Measurements from ENCODE around the gene FAM124B.

The FAM124B gene

DNA sequence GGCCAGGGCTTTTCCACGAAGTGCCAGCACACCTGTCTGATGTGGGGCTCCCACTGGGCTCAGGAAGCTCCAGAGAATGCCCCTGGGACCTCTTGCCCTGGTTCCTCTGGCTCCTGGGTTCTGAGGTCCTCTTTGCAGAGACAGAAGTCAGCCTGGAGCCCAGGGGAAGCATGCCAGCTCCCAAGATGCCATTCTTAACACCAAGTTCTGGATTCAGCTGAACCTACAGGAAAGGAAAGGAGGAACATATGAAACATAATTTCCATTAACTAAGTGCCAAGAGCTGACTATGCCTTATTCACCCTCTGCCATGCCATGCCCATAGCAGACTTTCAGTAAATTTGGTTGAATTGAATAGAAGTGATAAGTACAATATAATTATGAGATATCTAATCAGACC lies 21.9 kb downstream of the FAM124B start:
- no peak for DNase-seq

DNA sequence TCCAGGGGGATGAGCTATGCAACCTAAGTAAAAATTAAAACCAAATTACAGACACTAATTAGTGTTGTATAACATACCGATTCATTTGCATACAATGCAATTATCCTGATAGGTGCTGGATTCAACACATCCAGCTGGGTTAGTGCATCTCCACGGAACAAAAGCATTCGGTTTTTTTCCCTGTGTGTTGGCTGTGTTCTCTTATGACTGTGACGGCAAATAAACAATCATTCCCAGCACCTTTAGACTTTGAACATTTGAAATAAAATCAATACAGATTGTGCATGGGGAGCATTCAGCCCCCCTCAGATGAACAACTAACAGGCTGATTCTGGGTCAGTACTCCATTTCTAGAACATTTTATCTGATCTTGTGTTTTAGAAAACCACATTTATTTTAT lies 22.7 kb downstream of the FAM124B start:
- no peak for DNase-seq

DNA sequence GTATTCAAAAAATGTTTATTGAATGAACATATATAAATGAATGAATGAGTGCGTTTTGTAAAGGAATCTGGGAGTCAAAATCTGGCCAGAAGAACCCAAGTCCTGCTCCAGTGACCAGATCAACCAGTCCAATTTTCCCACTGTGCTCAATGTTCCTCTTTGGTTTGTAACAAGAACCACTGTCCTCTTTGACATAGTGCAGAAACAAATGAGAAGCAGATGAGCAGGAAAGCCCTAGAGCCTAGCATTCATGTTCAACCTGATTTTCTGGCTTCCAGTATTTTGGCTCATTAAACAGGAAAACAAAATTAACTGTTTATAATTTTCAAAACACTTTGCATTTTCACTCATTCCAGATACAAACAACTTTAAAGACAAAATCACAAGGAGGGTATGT lies 23.2 kb downstream of the FAM124B start:
- DNase-seq, result no peak

DNA sequence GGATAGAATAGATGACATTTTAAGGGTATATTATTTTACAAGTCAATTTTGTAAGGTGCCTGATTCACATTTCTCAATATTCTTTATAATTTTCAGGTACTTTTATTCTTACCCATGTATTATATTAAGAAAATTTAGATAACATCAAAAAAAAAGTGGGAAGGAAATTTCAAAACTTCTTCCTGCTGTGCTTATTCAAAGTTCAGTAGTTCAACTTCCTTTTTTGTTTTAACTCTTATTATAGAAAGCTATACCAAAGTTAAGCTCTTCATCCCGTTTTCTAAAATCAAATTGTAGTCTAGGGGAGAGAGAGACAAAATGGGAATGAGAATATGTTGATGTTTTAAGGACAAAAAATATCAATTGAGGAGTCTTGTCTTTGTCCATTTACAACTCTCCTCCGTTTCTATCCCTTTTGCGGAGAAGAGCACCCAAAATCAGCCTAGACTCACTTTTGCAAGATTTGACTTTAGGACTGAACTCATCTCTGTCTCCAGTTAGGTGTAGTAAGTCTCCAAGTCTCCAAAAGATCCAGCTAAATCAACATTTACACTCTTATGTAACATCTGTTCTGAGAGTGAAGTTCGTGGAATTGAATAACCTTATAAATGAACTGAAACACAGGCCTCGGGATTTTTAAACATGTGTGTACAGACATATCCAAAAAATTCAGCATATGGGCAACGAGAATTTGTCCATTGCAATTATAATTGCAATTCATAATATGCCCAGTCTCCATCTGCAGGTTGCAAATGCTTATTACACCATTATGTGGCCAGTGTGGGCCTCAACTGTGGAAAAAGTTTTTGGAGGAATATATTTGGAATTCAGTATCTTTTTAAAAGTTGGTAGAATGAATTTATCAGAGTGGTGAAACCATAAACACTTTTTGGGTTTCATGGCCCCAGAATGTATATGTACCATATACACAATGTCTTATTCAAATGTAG lies 23.9 kb downstream of the FAM124B start:
- DNase-seq, result no peak

DNA sequence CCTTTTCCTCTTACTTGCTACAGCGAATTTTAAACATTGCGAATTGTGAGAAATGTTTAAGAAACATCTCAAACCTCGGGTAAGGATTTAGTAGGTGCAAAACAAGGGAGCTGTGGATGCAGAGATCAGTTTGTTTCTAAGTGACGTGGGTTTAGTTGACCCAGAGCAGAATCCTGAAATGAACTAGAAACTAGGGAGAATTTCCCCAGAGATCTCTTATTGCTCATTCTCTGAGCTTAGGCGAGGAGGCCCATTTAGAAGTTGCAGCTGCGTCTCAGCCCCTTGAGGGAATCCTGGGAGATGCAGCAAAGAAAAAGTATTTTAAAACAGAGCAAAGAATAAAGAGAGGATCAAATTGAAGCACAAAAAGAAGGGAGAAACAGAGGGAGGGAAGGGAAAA lies 29.3 kb downstream of the FAM124B start:
- no peak for DNase-seq

DNA sequence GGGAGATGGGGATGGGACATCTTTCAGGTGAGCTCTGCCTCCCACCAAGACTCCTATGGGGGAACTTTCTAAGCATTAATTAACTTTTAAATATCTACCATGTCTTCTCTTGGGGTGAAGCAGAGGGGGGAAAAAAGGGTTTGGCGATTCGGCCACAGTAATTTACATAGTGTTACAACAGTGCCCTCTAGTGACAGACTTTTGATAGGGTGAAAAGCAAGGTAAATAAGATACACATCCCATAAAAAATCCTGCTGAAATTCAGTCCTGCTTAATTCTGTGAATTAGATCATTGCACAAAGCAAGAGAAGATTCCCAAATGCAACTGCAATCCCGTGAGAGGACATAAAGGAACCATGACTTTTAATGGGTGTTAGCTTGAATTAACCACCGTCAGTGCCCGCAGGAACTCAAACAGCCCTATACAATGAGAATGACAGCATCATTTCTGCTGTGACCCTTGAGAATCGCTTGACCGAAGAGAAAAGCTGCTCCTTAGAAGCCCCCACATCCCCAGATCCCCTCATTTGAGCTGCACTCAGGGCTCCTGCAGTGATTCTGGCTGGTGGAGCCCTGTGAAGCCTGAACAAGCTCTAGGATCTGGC lies 32.8 kb downstream of the FAM124B start:
- no peak for DNase-seq

DNA sequence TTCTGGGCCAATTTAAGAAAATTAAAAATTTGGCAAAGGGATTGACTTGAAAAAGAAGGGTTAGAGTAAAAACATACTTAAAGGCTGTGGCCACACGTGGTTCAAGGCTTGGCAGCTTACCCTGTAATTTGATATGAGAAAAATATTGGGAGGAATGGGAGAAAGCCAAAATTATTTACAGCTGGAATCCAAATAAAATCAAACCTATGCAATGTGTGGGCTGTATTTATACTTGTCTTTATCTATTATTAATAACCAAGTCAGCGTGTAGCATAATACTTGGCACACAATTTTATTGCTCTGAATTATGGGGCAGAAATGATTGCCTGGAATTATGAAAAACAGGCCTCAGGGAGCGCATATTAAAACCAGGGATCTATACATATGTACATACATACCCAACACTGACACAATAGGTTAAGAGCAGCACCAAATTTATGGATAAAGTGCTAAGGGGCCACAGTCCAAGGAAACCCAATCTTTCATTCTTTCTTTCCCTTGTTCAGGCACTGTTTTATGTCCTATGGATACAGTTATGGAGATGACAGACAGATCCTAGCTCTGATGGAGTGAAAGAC lies 35.6 kb downstream of the FAM124B start:
- DNase-seq, result no peak

DNA sequence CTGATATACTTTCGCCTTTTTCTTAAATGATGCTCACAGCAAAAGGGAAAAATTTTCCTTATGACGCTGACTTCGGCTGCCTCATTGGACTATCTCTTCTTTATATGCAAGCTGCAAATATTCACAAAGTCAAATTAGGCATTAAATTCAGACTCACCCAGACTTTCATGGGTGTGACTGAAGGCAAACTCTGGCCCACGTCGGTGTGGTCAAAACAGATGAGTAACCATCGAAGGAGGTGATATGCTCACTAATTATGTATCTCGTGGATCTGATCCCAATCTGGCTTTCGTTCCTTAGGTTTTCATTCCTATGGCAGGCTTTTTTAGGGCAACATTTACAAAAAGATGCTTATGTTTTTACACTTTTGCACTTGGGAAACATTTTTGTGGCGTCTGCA lies 36.6 kb downstream of the FAM124B start:
- DNase-seq, result no peak

DNA sequence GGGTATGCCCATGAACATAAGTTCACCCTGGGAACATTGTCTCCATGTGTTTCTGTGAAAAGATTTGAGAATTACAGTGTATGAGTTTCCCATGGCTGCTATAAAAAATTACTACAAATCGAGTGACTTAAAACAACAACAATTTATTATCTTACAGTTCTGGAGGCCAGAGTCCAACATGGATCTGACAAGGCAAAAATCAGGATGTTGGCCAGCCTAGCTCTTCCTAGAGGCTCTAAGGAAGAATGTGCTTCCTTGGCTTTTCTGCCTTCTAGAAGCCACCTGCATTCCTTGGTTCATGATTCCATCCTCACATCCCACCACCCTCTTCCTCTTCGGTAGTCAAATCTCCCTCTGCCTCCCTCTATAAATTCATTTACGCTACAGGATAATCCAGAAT lies 38.6 kb downstream of the FAM124B start:
- DNase-seq, result no peak

DNA sequence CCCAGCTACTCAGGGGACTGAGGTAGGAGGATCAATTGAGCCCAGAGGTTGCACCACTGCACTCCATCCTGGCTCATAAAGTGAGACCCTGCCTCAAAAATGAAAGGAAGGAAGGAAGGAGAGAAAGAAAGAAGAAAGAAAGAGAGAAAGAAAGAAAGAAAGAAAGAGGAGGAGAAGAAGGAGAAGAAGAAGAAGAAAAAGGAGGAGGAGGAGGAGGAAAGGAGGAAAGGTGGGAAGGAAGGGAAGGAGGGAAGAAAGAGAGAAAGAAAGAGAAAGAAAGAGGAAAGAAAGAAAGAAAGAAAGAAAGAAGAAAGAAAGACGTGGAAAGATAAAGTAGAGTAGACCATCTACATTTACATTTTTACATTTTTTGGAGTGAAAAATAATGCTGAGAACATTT lies 39.8 kb downstream of the FAM124B start:
- no peak for DNase-seq

DNA sequence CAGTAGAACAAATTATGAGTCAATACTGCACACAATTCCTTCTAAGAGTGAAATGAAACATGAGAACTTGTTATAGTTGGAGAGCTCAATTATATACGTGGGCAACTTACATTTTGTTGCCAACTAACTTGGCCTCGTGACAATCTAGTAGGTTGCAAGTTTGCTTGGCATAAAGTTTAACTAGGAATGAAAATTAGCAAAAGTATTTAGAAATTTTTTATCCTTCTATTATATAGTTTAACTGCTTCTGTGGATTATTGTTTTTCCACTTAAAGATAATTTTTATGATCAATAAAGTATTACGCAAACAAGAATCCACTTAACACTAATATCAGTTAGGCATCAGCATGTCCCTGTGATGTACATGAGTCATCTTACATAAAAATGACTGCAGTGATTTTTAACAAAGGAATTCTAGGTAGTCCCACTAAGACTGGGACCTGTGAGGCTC lies 41.1 kb downstream of the FAM124B start:
- DNase-seq, result no peak

DNA sequence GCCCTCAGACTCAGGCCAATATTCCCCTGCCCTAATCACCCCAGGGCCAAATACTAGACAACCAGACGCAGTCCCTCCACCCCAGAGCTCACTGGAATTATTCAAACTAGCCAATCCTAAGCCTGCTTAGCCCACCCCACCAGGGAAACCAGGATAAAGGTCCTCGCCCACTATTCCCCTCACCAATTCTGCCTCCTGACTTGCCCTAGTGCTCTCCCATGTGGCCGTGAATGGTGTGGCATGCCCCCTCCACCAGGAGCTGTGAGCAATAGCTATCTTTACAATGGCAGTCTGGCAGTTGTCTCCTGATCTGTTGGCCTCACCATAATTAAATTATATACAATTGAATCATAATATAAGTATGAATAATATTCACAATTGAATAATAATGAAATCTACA lies 42.3 kb downstream of the FAM124B start:
- DNase-seq, result no peak

DNA sequence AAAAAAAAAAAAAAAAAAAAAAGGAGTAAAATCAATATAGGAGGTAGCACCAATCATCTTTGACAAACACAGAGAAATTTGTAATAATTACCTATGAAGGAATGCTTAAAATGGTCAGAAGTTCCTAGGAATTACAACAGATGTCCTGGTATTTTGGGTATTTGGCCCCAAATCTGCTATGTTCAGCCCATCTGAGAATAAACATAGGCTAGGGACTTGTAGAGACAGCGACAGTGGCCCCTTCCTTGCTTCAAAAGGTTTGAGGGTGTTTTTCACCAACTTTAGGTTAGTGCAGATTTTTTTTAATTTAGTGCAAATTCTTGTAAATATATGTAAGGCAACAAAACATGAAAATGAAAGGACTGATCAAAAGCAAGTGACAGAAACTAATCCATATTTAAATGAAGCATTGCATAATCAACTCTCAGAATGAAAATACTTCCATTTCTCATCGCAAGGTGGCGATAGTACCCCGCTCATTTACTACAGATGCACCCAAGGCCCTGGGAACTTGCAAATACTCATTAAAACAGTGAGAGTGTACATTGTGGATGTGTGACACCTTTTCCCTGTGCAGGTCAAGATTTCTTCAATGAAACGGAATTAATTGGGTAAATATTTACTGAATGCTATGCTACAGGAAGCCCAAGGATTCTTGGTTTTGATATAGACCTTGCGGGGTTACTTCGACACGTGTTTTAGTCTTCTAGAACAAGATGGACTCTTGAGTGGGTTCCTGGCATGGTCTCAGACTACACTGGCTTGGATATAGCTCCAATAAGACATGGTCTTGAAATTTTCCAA lies 44.6 kb downstream of the FAM124B start:
- DNase-seq, result no peak

DNA sequence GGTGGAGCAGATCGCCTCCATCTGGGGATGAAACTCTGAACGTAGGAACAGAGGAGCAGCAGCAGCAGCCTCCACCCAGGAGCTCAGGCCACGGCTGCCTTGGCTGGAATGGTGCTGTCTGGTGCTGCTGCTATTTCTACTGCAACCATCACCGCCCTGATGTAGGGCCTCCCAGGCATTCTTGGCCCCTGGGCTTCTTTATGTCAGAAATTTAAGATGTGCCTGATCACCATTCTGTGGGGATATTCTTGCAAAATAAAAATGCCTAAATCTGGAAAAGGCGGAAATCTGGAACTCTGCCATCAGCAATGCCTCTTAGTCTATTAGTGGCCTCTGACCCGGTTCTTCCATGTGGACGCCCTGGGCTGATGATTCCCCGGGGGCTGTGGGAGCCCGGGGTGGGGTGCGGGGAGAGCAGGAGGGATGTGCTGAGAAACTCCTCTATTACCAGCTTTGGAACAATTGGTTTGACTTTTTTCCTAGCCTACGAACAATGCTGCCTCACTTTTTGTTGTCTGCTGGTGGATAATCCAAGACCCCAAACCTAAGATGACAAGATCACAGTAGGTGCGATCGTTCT lies 47.2 kb downstream of the FAM124B start:
- no peak for DNase-seq

DNA sequence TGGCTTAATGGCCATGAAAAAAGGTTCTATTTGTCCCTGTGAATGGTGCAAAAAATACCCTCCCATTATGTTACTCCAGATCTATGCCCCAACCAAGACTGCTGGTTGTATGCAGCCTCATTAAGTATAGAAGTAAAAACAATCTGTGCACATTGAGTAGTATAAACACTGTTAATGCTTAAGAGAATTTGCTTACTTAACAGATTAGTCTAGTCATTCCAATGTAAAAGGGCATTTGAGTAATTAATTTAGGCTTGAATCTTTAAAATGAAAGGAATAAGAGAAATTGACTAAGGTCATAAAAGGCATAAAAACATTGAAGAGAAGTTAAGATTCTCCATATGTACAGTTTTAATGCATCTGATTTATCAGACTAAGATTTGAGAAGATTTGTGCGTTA lies 51.2 kb downstream of the FAM124B start:
- no peak for DNase-seq

DNA sequence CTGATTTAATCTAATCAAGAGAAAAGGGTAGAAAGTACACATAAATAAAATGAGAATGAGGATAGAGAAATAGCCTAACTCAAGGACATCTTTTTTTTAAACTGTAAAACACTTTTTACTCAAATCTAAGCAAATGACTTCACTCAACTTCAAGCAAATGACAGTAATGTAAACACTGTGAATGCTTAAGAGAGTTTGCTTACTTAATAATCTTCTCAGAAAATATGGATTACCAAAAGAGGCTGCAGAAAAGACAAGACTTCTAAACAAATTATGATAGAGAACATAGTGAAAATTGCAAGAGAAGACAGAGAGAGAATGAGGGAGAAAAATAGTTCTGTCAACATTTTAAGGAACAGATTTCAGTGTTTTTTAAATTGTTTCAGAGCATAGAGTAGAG lies 52.5 kb downstream of the FAM124B start:
- no peak for DNase-seq

DNA sequence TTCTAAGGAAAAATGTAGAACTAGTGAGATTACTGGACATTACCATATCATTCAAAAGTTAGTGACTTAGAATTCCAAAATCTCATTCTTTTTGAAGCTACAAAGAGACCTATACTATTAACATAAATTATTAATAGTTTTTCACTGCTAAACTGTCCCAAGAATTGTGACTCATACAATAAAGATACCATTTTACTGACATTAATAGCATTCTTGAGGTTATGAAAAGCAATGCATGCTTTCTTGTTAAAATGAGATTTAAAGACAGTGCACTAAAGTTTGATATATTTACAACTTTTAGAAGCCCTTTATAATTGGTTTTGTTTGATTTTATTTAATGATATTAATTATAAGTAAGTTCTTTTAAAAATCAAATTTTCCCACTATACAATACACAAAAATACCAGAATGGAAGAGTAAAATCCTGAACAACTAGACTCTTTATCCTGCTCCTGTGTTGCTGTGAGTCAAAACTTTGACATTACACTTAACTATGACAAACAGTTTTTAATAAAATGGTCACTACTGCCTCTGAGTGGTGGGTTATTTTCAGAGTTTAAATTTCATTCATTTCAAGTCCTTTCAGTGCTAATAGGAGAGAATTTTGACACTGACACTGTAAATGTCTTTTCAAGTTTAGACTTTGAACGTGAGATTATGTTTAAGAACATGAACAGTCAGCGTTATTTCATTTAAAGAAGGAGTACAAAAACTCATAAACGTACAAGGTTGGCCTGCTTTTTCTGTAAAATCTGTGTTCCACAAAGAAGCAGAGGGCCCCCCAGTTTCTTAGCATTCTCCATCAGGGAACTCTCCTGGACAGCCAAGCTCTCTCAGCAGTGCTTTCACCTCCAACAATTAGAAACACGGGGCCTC lies 54.5 kb downstream of the FAM124B start:
- DNase-seq, result no peak

DNA sequence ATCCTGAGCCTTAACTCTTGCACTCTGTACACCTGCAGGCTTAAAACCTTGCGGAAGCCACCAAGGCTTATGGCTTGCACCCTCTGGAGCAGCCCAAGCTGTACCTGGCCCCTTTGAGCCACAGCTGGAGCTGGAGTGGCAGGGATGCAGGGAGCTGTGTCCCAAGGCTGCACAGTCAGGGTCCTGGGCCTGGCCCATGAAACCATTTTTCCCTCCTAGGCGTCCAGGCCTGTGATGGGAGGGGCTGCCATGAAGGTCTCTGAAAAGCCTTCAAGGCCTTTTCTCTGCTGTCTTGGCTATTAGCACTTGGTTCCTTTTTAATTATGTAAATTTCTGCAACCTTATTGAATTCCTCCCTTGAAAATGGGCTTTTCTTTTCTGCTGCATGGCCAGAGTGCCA lies 56.4 kb downstream of the FAM124B start:
- DNase-seq, result no peak

DNA sequence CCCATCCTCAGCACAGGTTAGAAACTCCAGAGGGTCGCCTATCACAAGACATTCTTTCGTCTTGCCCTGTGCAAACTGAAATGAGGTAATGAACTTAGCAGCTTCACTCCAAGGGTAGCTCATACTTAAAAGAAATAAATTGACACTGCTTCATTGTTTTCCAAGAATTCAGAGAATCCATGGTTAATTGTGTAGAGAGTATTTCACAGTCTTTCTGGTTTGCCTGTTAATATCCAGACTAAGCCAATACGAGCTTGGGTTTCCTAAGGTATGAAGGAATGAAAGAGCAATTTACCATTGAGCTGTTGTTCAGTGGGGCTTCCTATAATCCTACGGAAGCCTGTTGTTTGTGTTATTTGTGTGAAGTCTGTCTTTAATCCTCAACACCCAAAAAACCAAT lies 58.7 kb downstream of the FAM124B start:
- DNase-seq, result no peak

DNA sequence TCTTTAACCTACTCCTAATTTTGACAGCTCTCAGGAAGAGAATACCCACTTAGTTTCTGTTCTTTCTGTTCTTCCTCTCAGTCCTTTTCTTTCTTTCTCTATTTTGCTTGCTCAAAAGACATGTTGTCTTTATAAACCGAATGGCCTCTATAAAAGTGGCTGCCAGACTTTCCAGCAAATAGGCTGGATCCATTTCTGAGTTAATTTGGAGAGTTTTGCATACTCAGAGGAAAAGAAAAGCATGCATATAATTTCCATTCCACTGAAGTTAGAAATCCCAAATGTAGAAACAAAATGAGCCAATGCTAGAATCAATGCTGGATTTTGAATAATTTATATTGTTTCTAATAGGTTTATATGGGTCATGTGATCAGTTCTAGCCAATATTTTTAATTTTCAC lies 65.9 kb downstream of the FAM124B start:
- no peak for DNase-seq

DNA sequence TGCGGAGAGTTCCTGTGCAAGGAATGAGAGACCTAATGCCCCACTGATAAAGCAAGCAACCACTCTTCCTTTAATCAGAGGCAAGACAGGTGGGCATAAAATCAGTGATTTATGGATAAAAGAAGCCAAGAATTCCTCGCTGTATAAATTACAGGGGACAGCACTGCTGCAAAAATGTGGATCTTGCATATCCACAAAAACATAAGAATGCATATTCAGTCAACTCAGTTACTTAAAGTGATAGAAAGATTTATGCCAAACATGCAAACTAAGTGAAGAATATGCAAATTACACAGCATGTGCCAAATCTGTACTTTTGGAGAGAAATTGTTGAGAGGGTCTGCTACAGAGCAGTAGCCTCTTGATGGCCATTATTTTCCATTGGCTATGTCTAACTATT lies 67.2 kb downstream of the FAM124B start:
- no peak for DNase-seq

Data from NCI-H2081 treated with DMSO at 0.1 percent for 48 hours (cell line).